SKM-1 (cell line): ENCODE measurements around the gene TSPAN18.

Experiments used
- DNase-seq: peaks from one replicate; lab custom pipeline; 2025; ENCODE audit not compliant: unreplicated experiment; lab: John Stamatoyannopoulos, UW

Gene TSPAN18

DNA sequence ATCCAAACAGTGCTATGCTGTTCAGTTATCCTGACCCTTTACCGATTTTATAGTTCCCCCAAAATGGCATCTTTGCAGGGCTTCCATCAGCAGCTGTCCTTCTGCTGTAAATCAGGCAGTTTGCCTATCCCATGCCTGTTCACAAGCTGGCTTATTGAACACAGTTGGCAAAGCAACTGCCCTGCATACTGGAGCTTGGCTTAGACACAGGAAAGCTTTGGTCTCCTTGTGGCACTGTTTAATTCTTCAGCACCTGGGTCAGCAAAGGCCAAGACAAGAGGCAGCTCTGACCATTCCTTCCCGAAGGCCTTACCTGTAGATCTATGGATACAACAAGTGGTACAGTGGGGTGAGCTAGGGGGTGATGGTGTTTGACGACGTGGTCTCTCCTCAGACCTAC, 32.2 kb downstream of the TSPAN18 start:
- no peak for DNase-seq

DNA sequence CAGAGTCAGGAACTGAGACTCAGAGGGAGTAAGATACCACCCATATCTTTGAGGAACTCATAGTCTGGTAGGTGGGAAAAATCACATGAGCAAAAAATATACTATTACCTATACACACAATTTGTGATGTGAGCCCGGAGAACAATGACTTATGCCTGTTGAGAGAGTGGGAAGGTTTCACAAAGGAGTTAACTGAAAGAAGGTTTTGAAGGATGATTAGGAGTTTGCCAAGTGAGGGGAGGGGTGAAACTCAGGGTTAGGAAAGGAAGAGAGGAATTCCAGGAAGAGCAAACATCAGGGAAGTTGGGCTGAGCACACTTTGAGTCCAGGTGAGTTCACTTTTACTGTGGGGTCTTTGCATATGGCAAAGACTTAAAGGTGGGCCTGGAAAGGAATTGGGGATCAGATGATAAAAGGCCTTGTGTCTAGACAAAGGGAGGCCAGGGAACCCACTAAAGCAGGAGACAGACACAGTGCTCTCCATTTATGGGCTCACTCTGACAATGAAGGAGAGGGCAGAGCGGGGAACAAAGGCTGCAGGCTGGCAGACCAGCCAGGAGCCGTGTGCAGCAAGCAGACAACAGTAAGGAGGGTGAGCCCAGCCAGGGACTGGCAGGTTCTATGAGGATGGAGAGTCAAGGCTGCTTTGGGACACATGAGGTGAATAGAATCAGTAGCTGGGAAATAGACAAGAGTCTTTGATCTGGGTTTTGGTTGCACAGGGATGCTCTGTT, 33.1 kb downstream of the TSPAN18 start:
- DNase-seq, result no peak

DNA sequence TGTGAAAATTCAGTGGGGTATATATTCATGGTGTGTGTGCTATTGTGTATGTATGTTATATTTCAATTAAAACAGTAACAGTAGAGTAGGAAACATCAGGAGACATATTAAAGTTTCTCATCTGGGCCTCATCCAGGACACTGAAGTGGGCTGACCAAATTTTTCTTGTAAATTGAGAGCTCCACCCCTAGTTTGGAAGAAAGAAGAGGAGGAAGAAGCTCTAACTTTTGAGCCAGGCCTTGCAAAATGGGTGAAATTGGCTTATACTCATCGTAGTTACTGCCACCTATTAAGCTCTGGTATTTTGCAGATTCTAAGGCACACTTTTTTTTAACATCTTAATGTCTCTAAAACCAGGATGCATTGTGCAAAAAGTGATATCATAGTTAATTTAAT, 33.7 kb downstream of the TSPAN18 start:
- DNase-seq, result no peak

DNA sequence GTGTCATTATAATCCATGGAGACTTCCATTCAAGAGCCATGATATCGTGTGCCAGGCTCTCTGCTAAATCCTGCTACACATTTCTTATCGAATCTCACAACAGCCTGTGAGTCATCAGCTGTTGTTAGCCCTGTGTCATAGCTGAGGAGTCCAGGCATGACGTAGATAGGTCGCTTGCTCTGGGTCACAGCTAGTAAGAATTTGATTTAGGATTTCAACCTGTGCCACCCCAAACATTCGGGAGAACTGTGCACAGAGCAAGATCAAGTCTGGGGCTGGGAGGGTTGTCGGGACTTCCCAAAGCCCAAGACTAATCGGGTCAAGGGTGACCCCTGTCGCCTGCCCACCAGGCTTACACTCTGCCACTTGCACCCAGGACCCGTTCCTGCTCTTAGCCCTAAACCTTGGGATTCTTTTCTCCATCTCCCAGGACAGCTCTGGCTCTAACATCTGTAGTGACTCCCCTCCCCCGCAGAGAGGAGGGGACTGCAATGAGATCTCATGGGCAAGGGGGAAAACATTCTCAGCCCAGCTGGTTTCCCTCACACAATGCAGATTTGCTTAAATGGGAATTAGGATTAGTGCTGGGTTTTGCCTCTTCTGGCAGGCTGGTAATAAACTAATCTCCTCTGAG, 34.3 kb downstream of the TSPAN18 start:
- DNase-seq, result no peak

DNA sequence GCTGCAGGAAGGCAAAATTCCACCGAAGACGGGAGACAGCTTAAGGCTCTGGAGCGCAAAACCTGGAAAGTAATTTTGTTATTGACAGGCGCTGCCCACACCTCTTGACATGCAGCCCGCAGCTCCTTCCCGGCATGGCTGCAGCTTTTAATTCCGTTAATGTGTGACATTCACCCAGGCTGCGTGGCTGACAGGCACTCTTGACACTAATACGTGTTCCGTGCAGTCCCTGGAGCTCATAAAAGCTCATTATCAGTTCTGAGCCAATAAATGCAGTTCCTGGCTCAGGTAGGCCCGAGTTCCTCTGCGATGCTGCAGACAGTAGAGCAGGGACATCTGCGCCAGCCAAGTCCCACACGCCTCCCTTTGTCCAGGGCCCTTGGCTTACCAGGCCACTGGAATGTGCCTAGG, 34.8 kb downstream of the TSPAN18 start:
- no peak for DNase-seq

DNA sequence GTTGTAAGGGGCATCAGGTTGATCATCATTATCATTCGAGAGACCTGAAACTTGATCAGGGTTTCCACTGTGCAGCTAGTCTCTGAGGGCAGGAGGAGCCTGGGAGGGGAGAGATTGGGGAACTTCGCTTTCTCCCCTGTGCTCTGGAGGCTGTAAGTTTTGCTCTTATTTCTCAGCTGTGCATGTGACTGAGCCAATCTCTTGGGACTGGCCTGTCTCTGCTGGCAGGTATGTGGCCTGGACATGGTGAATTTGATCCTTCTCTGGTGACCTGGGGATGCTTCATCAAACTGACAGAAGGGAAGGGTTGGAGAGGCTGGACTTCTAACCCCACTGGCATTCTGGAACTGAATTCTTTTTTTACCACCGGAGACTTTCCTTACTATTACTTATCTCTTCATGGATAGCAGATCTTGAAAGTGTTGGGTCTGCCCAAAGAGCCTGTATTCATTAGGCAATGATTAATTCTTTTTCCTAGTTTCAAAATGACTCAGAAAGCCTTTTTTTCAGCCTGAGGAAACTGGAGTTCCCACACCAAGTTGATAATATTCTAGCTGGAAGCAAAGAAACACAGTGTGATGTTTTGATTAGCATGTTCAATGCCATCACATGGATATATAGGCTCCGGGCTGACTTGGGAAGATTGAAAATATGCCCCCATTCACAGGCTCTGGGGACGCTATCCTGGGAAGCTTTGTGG, 36.5 kb downstream of the TSPAN18 start:
- no peak for DNase-seq

DNA sequence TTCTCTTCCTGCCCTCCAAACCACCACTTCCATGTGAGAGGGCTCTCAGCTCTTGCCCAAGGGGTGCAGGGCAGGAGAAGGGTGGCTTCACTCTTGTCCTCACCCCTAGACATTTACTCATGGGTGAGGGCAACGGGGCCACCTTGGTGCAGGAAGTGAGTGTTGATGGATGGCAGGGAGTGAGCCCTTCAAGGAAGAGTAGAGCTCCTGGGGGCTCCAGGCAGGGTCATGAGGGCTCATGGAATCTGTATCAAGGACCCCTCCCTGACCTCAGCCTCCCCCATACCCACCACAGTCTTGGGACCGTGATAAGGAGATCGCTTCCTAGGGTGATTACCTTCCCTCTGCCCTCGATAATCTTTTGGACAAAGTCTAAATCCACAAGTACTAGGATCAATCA, 37.8 kb downstream of the TSPAN18 start:
- no peak for DNase-seq

DNA sequence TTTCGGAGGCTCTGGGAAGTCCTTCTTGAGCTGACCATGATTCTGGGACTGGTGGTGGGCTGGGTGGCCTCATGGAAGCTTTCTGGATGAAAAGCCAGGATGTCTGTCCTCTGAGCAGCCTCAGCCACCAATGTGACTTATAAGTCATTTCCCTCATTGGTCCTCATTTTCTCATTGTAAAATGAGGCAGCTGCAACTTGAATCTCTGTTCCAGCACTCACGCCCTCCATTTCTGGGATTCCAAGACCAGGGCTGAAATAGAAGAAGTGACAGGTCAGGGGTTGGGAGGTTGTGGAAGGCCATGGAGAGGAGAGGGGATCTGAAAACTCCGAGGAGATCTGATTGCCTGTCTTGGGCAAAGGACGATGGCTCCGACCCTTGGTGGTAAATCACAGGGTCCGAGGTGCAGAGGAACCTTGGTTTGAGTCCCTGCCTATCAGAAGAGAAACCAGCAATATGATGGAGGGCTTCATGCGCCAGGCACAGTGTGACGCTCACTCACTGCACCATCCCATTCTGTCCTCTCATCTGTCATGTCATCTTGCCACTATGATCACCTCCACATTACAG, 38.3 kb downstream of the TSPAN18 start:
- no peak for DNase-seq

DNA sequence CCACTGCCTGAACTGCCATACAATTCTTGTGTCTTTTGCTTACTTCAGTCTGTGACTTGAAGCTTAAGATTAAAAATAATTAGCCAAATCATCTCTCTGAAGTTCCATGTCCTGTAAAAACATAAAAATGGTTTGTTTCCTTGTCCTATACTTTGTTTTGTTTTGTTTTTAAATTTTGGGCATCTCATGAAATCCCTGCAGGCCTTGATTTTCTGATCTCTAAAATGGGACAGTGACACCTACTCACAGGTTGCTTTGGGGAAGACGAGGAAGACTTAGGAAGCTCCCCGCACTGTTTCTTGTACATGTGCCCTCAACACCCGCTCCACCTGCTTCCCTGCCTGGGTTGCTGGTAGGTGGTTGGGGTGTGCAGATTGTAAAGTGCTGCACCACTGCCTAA, 38.9 kb downstream of the TSPAN18 start:
- no peak for DNase-seq

DNA sequence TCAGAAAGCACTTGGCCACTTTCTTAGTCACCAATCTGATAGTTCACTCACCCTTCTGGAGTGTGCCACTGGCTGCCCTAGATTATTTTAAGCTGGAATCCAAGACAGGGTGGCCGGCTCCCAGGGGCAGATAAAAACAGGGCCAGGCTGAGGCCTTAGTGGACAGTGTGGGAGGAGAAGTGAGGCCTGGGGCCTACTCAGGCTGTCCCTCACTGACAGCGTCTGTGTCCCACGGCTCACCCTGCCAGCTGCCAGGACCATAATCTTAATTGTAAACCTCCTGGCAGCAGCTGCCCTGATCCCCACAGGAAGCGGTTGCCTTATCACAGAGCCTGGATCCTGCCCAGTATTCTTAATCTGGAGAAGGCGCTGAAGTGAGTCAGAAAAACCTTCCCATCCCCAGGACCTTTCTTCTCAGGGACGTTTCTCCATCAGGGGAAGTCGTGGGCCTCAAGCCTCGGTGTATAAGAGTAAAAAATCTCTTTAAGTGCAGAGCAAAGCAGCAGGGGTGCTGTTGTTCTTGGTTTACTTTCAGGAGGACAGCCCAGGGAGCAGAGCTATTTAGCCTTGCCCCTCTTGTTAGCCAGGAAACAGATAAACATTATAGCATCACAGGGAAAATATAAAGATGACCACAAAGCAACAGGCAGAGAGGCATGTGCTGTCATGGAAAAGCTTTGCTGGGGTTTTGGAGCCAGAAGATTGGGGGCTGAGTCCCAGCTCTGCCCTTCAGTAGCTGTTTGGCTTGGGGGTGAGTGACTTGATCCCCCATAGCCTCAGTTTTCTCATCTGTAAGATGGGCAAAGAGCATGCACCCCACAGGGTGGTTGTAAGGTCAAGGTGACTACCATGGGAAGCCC, 39.6 kb downstream of the TSPAN18 start:
- DNase-seq, result no peak

DNA sequence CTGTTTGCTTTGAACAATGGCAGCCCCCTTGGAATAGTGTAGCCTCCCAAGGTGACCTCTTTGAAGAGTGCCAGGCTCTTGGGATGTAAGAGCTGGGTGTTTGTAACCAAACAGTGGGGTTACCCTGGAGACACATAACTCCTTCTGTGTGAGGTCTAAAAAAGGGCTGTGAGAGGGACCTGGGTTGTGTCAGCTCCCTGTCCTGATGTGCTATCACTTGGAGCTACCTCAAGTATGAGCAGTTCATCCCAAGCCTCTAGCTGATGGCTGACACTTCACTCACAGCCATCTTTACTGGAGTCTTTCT, 40.2 kb downstream of the TSPAN18 start:
- DNase-seq, result no peak

DNA sequence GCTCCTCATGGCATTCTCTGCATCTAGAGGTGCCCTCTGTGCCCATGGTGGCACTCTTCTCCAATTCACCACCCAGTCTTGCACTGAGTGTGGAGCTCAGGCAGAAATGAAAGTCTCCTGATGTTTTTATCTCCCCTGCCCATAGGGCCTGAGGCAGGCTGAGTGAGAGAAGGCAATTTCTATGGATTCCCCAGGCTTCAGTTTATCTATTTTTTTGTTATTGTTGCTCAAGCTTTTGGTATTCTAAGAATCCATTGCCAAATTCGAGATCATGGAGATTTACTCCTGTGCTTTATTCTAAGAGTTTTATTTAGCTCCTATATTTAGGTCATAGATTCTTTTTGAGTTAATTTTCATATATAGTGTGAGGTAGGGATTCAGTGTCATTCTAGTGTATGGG, 40.7 kb downstream of the TSPAN18 start:
- DNase-seq, result no peak

DNA sequence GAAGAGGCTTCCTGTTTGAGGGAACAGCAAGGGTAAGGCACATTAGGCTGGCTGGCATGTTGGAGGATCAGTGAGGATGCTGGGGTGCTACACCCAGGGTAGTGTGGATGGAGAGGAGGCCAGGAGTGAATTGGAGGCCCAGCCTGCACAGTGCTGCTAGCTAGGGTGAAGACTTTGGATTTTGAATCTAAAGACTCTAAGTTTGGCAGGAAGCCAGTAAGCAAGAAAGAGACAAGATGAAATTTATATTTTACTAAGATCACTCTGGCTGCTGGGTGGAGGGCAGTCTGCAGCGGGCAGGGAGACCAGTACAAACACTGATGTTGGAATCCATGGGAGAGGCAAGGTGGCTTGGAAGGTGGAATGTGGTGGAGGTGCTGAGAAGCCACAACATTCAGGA, 43.6 kb downstream of the TSPAN18 start:
- no peak for DNase-seq

DNA sequence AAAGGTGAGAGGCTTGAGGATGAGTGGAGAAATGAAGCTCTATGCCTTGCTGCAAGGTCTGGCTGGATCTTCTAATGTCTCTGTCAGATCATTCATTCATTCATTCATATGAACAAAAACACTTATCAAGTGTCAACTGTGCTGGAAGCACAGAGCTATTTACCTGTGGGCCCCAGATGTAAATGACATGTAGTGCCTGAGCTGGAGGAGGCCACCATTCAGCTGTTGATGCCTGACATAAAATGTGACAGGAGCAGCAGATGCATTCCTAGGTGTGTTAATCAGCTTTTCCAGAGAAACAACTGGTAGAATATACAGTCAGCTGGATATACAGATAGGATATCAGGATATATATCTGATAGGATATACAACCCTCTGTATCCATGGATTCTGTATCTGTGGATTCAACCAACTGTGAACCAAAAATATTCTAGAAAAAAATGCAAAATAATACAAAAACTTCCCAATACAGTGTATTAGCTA, 44.5 kb downstream of the TSPAN18 start:
- no peak for DNase-seq

DNA sequence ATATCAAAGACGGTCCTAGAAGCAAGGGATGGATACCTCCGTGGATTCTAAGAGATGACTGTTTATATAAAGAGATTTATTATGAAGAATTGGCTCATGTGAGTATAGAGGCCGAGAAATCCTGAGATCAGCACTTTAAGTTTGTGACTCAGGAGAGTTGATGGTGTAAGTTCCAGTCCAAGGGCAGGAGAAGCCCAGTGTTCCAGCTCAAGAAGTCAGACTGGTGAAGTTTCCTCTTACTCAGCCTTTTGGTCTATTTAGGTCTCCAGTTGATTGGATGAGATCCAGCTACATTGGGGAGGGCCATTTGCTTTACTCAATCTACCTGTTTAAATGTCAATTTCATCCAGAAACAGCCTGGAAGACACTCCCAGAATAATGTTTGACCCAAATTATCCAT, 45.1 kb downstream of the TSPAN18 start:
- no peak for DNase-seq

DNA sequence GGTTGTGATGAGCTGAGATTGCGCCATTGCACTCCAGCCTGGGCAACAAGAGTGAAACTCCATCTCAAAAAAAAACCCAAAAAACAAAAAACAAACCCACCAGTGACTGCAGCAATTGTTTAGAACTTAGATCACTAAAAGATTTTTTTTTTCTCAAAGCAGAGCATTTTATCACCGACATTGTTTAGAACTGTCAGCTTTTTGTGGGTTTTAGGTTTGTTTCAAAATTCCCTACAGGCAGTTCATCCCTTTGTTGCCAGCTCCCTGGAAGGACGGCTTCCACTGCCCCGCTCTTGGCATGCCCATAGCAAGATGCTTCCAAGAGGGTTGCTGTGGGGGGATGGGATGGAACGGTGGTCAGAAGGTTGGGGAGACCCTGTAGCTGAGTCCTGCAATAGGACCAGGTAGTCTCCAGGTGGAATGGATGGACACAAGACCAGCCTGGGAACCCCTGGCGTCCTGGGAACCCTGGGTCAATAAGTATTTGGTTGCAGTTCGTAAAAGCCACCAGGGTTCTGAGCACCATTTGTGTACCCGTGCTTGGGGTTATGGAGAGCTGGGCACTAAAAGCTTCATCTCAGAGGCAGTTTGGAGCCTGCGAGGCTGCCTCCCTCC, 46.7 kb downstream of the TSPAN18 start:
- DNase-seq, result no peak

DNA sequence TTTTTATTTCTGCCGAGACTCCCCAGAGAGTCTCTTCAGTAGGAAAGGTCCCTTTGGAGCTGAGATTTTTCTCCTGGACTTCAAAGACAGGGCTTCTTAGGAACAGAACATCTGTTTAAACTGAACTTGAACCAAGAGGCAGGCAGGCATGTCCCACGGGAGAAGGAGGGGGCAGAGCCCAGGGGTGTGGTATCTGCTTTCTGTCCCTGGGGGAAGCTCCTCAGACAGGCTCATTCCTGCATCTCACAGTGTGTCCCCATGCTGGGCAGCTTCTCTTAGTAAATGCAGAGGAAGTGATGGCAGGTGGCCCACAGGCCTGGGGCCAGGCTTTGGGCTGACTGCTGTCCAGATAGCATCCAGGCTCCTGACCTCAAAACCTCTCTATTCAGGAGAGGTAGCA, 47.3 kb downstream of the TSPAN18 start:
- no peak for DNase-seq

DNA sequence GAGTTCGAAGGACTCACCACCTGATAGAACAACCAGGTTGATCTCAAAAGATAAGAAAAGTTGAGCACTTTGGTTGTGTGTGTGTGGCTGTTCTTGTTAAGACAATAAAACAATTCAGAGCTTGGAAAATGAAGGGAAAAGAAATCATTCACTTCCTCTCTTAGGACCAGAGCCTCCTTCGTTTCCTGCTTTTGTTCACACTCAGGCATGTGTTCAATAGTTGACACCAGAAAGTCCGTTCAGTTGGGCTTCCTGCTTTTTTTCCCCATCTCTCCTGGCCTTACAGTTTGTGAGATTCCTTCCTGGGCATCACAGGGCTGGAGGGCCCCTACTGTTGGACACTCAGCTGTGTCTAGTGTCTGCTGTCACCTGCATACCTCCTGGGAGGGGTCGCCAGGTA, 48.0 kb downstream of the TSPAN18 start:
- no peak for DNase-seq

DNA sequence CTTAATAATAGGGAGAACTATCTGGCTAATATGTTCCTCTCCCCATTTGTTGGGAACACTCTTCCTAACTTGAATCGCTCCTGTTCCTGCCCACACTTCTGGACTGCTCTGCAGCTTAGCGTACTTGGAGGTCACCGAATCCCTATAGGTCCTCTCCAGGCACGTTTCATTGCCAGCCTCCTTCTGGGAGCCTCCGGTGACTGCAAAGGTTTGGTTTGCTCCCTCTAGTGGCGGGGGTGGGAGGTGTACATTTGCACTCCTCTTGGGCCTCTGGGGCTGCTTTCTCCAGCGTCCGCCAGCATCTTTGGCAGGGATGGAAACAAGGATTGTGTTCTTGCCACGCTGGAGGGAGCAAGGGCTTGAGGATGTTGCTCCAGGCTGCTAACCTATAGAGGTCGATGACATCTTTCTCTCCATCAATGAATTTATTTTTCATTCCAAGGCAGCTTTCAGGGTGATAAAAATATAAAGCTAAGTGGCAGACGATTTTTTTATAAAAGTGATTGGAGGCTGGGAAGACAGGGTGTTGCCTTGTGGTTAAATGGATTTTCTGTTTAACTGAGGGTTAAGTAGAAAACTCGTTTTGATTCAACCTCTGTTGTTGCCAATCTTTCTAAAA, 48.7 kb downstream of the TSPAN18 start:
- DNase-seq, result peak; percentile 48

DNA sequence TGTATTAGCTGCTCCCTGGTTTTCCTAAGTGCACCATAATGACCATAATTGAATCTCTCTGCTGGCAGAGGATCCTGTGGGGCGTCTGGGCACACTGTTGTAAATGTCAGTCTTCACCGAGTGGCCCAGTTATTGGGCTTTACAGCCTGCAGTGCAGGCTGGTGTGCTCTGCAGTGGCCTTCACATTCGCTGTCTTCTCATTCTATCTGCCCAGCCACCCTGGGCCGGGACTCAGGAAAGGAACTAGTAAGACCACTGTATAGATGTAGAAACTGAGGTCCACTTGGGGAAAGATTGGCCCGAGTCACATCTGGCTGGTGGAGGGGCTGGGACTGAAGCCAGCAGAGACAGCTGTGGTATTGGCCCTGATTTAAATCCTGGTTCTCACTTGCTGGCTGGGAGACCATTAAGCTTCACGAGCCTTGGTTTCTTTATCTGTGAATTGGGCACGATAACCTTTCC, 49.3 kb downstream of the TSPAN18 start:
- DNase-seq, result no peak
